Measurements from ENCODE around the gene CD63. TPM values are rescaled to one million over a fixed set of nuclear protein-coding genes. Genes with fewer than 3 reads are reported as not detected.
A peak's percentile ranks its signal among the peaks of the same experiment; 100 is the strongest.

Gene CD63
- total RNA-seq, 1 experiment from 2014 or later: 581 TPM

DNA sequence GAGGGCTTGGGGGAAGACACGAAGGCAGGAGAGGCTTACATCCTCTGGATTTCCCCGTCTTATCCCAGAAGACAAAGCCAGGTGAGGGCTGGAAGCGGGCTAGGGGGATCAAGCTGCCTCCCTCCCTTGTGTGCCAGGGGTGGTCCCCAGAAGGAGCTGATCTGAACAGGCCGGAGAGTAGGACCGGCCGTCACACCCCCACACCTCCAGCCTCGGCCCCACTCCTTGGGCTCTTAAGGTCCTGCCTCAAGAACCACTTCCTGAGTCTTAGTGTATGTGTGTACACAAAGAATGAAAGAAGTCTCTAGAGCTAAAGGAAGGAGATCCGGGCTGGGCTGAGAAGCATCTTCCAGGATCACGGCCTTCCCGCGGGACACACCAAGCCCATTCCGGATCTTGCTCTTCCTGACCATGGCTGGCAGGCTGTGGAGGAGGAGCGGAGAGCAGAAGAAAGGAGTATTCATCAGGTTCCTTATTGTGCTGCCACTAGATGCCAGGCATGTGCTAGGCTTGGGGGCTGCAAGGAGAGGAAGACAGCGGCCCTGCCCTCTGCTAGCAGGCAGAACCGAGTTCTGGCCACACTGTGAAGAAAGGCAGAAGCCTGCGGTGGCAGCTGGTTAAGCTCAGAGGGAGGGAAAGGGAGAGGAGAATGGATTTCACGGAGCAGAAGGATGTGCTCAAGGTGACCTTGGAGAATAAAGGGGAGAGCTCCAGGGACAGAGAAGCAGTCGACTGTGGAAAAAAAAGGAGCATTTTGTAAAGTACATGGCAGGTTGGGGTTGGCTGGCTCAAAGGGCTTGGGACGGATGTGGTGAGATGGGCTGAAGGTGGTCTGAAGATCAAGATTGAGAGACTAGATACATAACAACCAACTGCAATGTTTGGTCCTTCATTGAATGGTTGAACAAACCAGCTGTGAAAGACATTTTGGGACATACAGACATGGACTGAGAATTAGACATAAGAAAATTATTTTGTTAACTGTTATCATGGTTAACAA, 1.3 kb upstream of the CD63 start:
- TF ChIP-seq, protein P1, sequence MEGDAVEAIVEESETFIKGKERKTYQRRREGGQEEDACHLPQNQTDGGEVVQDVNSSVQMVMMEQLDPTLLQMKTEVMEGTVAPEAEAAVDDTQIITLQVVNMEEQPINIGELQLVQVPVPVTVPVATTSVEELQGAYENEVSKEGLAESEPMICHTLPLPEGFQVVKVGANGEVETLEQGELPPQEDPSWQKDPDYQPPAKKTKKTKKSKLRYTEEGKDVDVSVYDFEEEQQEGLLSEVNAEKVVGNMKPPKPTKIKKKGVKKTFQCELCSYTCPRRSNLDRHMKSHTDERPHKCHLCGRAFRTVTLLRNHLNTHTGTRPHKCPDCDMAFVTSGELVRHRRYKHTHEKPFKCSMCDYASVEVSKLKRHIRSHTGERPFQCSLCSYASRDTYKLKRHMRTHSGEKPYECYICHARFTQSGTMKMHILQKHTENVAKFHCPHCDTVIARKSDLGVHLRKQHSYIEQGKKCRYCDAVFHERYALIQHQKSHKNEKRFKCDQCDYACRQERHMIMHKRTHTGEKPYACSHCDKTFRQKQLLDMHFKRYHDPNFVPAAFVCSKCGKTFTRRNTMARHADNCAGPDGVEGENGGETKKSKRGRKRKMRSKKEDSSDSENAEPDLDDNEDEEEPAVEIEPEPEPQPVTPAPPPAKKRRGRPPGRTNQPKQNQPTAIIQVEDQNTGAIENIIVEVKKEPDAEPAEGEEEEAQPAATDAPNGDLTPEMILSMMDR (conservative IDR thresholded peaks at IDR 0.05): no peak
- Histone ChIP-seq H3K18ac (ENCODE audit: insufficient read length, low read depth, low read length) (peak overlapping the region; percentile 4), H3K23ac (ENCODE audit: insufficient read length, low read depth, low read length) (no peak overlapping the region), H4K8ac (replicated peaks; ENCODE audit: insufficient read length, low read depth, low read length) (no peak overlapping the region), H3K23me2 (ENCODE audit: insufficient read length, low read depth, low read length, poor library complexity, severe bottlenecking) (peaks cover 14% of the 10 kb centered on the region), H3K56ac (ENCODE audit: insufficient read length, low read depth, low read length) (no peak overlapping the region), H2BK120ac (ENCODE audit: low read depth, low read length, poor library complexity, severe bottlenecking) (no peak overlapping the region), H3K9ac (ENCODE audit: extremely low read depth, insufficient read length, low read length) (peak overlapping the region; percentile 11), H3K4me2 (ENCODE audit: insufficient read depth, insufficient read length, low read length) (peak overlapping the region; percentile 54), H2BK20ac (ENCODE audit: low read depth, low read length, poor library complexity, severe bottlenecking) (no peak overlapping the region), H2BK12ac (ENCODE audit: insufficient read length, low read depth, low read length) (no peak overlapping the region), H3K14ac (ENCODE audit: insufficient read depth, low read length) (no peak overlapping the region), H3K9me3 (ENCODE audit: control insufficient read depth, low read depth, low read length) (no peaks in the 10 kb centered on the region), H3K27me3 (ENCODE audit: insufficient read depth, low read length) (no peaks in the 10 kb centered on the region), H2AFZ (ENCODE audit: low read length) (no peak overlapping the region), H3K79me1 (ENCODE audit: insufficient read depth, low read depth, low read length, poor library complexity, severe bottlenecking) (peaks cover 7% of the 10 kb centered on the region), H4K20me1 (ENCODE audit: control insufficient read depth, insufficient read depth, insufficient read length) (no peaks in the 10 kb centered on the region), H3K27ac (ENCODE audit: insufficient read length, low read depth, low read length) (no peak overlapping the region), H3T11ph (ENCODE audit: low read length) (no peak overlapping the region), H4K91ac (ENCODE audit: insufficient read length, low read depth, low read length) (no peak overlapping the region), H2BK5ac (ENCODE audit: insufficient read length, low read length) (no peak overlapping the region), H3K79me2 (ENCODE audit: insufficient read depth, low read length) (peaks cover 7% of the 10 kb centered on the region; the same call in 1 of the 2 replicates), H3K4me1 (ENCODE audit: insufficient read depth, low read length) (peaks cover 3% of the 10 kb centered on the region; the same call in 1 of the 2 replicates), H3K4ac (ENCODE audit: low read depth, low read length) (no peak overlapping the region), H2AK5ac (ENCODE audit: insufficient read length, low read length) (no peak overlapping the region), H2BK15ac (ENCODE audit: low read depth, low read length) (no peak overlapping the region), H4K5ac (ENCODE audit: insufficient read length, low read depth, low read length) (no peak overlapping the region)
- H3K36me3 Mint-ChIP-seq (ENCODE audit: insufficient read depth in 1 of 3, low read depth in 3 of 3): peaks cover 18 to 24% (median 24%) of the 10 kb centered on the region in 3 experiments; a peak in 6 of 7 replicates
- no CpG with 5 or more reads among the region's 19 CpGs for WGBS (ENCODE audit: extremely low coverage, insufficient read length, low lambda C conversion rate)
- no peaks in the 10 kb centered on the region; a peak in 1 of 5 replicates for H3K9me3 Mint-ChIP-seq
- peak overlapping the region; percentile 89 to 93 for H3K4me3 Mint-ChIP-seq
- H3K27me3 Mint-ChIP-seq (ENCODE audit: low read depth): no peaks in the 10 kb centered on the region; the same call in 1 of the 2 replicates
- peak overlapping the region; percentile 35 to 96 (median 78); a peak in 6 of 7 replicates for H3K27ac Mint-ChIP-seq
- H3K4me1 Mint-ChIP-seq: peaks cover 32 to 34% of the 10 kb centered on the region in 2 experiments
- peak; percentile 66 for DNase-seq

Data from H9 (cell line).